HepG2 (cell line): ENCODE measurements around the gene TGM2. TPM values are rescaled to one million over a fixed set of nuclear protein-coding genes. Genes with fewer than 3 reads are reported as not detected.
A peak's percentile ranks its signal among the peaks of the same experiment; 100 is the strongest.

Source experiments
- ARNTL ChIP-seq: sonication (generic); formaldehyde crosslinking; IDR thresholded peaks from 2 replicates; pipeline ENCODE4 v1.4.0; 2020; ENCODE audit warnings: mild to moderate bottlenecking, missing genetic modification reagents
- CEBPG ChIP-seq: IDR thresholded peaks from 2 replicates; pipeline ENCODE4 v1.6.1; 2016
- CHCHD3 ChIP-seq: sonication (generic); formaldehyde crosslinking; IDR thresholded peaks from 2 replicates; pipeline ENCODE4 v1.8.0; 2022; ENCODE audit warnings: mild to moderate bottlenecking, missing genetic modification reagents, moderate library complexity
- DMAP1 ChIP-seq: IDR thresholded peaks from 2 replicates; pipeline ENCODE4 v1.6.1; 2016
- EP300 ChIP-seq, 3 experiments: sonication (generic) in 1 of 3; formaldehyde crosslinking in 1 of 3; IDR thresholded peaks; 2 replicates each; pipeline versions ENCODE4 v1.5.1 to v1.6.1; 2011 to 2020; ENCODE audit warnings: low read depth in 2 of 3, low read length in 2 of 3, borderline replicate concordance in 1 of 3, improper control_type of control experiment in 1 of 3, mild to moderate bottlenecking in 1 of 3, missing genetic modification reagents in 1 of 3, moderate library complexity in 1 of 3
- GABPA ChIP-seq, 2 experiments: IDR thresholded peaks; 2 replicates each; pipeline ENCODE4 v1.6.1; 2011 to 2016; ENCODE audit warnings: low read depth in 2 of 2, low read length in 1 of 2, missing biosample characterization in 1 of 2, missing genetic modification characterization in 1 of 2
- IRX3 ChIP-seq: sonication (generic); formaldehyde crosslinking; IDR thresholded peaks from 2 replicates; pipeline ENCODE4 v1.8.1; 2023; ENCODE audit warnings: mild to moderate bottlenecking, low read depth, missing genetic modification reagents, borderline replicate concordance
- KAT7 ChIP-seq: IDR thresholded peaks from 2 replicates; pipeline ENCODE4 v1.6.1; 2018; ENCODE audit warnings: borderline replicate concordance, missing compliant biosample characterization
- KAT8 ChIP-seq: IDR thresholded peaks from 2 replicates; pipeline ENCODE4 v1.6.1; 2016; ENCODE audit warnings: missing genetic modification reagents, missing compliant biosample characterization
- KMT2B ChIP-seq: IDR thresholded peaks from 2 replicates; pipeline ENCODE4 v1.6.1; 2016; ENCODE audit warnings: missing genetic modification reagents, missing compliant biosample characterization
- MEF2D ChIP-seq: sonication (generic); formaldehyde crosslinking; IDR thresholded peaks from 2 replicates; pipeline ENCODE4 v1.5.1; 2020; ENCODE audit warnings: mild to moderate bottlenecking, missing genetic modification reagents
- MYPOP ChIP-seq: sonication (generic); formaldehyde crosslinking; IDR thresholded peaks from 2 replicates; pipeline ENCODE4 v1.8.1; 2023; ENCODE audit warnings: mild to moderate bottlenecking, moderate library complexity, missing genetic modification reagents
- PHF8 ChIP-seq: sonication (generic); formaldehyde crosslinking; IDR thresholded peaks from 2 replicates; pipeline ENCODE4 v1.5.0; 2020; ENCODE audit warnings: missing genetic modification reagents
- PITX1 ChIP-seq: sonication (generic); formaldehyde crosslinking; IDR thresholded peaks from 2 replicates; pipeline ENCODE4 v1.5.1; 2020; ENCODE audit warnings: mild to moderate bottlenecking, missing genetic modification reagents
- PLSCR1 ChIP-seq: sonication (generic); formaldehyde crosslinking; IDR thresholded peaks from 2 replicates; pipeline ENCODE4 v1.5.0; 2020; ENCODE audit warnings: missing genetic modification reagents, mild to moderate bottlenecking, borderline replicate concordance
- PTBP1 ChIP-seq: fragments of 200-400 bp; formaldehyde crosslinking; IDR thresholded peaks from 2 replicates; pipeline ENCODE4 v1.6.1; 2018; ENCODE audit warnings: low read length, low read depth; ENCODE audit not compliant: poor library complexity, severe bottlenecking
- TARDBP ChIP-seq: sonication (generic); formaldehyde crosslinking; IDR thresholded peaks from 2 replicates; pipeline ENCODE4 v1.8.0; 2022; ENCODE audit warnings: mild to moderate bottlenecking, missing genetic modification reagents
- ZBTB4 ChIP-seq: sonication (generic); formaldehyde crosslinking; IDR thresholded peaks from 2 replicates; pipeline ENCODE4 v1.4.0; 2020; ENCODE audit warnings: missing genetic modification reagents, mild to moderate bottlenecking, borderline replicate concordance
- ZKSCAN1 ChIP-seq: fragments of 150-350 bp; IDR thresholded peaks from 2 replicates; pipeline ENCODE4 v1.6.1; 2014; ENCODE audit warnings: low read length
- ZNF224 ChIP-seq: sonication (generic); formaldehyde crosslinking; IDR thresholded peaks from 2 replicates; pipeline ENCODE4 v1.5.0; 2020; ENCODE audit warnings: mild to moderate bottlenecking, missing genetic modification reagents
- ZNF296 ChIP-seq: sonication (generic); formaldehyde crosslinking; conservative IDR thresholded peaks from 2 replicates; pipeline ENCODE4 v1.5.0; 2020; ENCODE audit warnings: mild to moderate bottlenecking, missing genetic modification reagents
- ZNF460 ChIP-seq: sonication (generic); formaldehyde crosslinking; IDR thresholded peaks from 2 replicates; pipeline ENCODE4 v1.5.1; 2020; ENCODE audit warnings: missing genetic modification reagents, mild to moderate bottlenecking, borderline replicate concordance
- ZNF550 ChIP-seq: sonication (generic); formaldehyde crosslinking; IDR thresholded peaks from 2 replicates; pipeline ENCODE4 v1.4.0; 2020; ENCODE audit warnings: mild to moderate bottlenecking, missing genetic modification reagents, borderline replicate concordance
- ZNF607 ChIP-seq: sonication (generic); formaldehyde crosslinking; IDR thresholded peaks from 2 replicates; pipeline ENCODE4 v1.5.1; 2020; ENCODE audit warnings: missing genetic modification reagents, mild to moderate bottlenecking, borderline replicate concordance
- ZNF629 ChIP-seq: sonication (generic); formaldehyde crosslinking; conservative IDR thresholded peaks from 2 replicates; pipeline ENCODE4 v1.5.0; 2020; ENCODE audit warnings: missing genetic modification reagents
- ZNF678 ChIP-seq: sonication (generic); formaldehyde crosslinking; IDR thresholded peaks from 2 replicates; pipeline ENCODE4 v1.4.0; 2020; ENCODE audit warnings: mild to moderate bottlenecking, missing genetic modification reagents
- ZNF772 ChIP-seq: sonication (generic); formaldehyde crosslinking; IDR thresholded peaks from 2 replicates; pipeline ENCODE4 v1.5.0; 2020; ENCODE audit warnings: mild to moderate bottlenecking, missing genetic modification reagents
- polyA plus RNA-seq, 8 experiments: library from polyadenylated mRNA; depleted of rRNA in 3 of 8; stranded (reverse) in 7 of 8; unstranded in 1 of 8; fragments of >200 nt; fragmentation: Illumina TruSeq in 4 of 8; extraction: Trizol in 4 of 8; gene quantifications; 2 replicates each; pipeline versions ENCODE4 v1.2.1 to v1.2.3, GENCODE V29; 2011 to 2016; ENCODE audit warnings: low read depth in 4 of 8, missing spikeins in 1 of 8, mixed read lengths in 1 of 8; ENCODE audit not compliant: insufficient read depth in 1 of 8
- total RNA-seq, 5 experiments: library from RNA; depleted of rRNA; stranded (reverse); fragments of >200 nt; fragmentation: Illumina TruSeq; extraction: Trizol; gene quantifications; 2 replicates each; pipeline ENCODE4 v1.2.3, GENCODE V29; 2016; ENCODE audit warnings: low read depth in 1 of 5

The TGM2 gene
- total and polyA plus RNA-seq, 2 of the 13 experiments (the other 11 are each of a cell fraction or from before 2014, with no cell fraction given), result 4.2 to 46.4 TPM

- TF ChIP-seq ZNF629 (CRISPR knock-in tag), result peak; percentile 73
- no peak for TF ChIP-seq ZNF550 (CRISPR knock-in tag)
- peak; percentile 97 for TF ChIP-seq ZNF607 (CRISPR knock-in tag)
- no peak for TF ChIP-seq ZNF296
- peak; percentile 64 for TF ChIP-seq PTBP1
- TF ChIP-seq IRX3 (CRISPR knock-in tag), result peak; percentile 51; the same call in 1 of the 2 replicates
- TF ChIP-seq KAT8 (CRISPR knock-in tag), result peak; percentile 90
- peak; percentile 100 for TF ChIP-seq CEBPG
- TF ChIP-seq ZNF772, result peak; percentile 97
- peak; percentile 70; the same call in 1 of the 2 replicates for TF ChIP-seq ZKSCAN1
- TF ChIP-seq GABPA (IDR thresholded peaks at IDR 0.05; ENCODE audit: low read depth, low read length), result no peak
- peak; percentile 50 for TF ChIP-seq GABPA (CRISPR knock-in tag; IDR thresholded peaks at IDR 0.05; ENCODE audit: low read depth)
- peak; percentile 63 for TF ChIP-seq PHF8 (CRISPR knock-in tag)
- TF ChIP-seq CHCHD3 (CRISPR knock-in tag), result no peak
- TF ChIP-seq ZNF460 (CRISPR knock-in tag), result no peak; the same call in 1 of the 2 replicates
- TF ChIP-seq EP300 (IDR thresholded peaks at IDR 0.05; ENCODE audit: low read depth in 2 of 2, low read length in 2 of 2), result peak; percentile 74 to 93
- TF ChIP-seq EP300 (CRISPR knock-in tag; IDR thresholded peaks at IDR 0.05; ENCODE audit: borderline replicate concordance), result peak; percentile 96
- TF ChIP-seq MEF2D (CRISPR knock-in tag), result peak; percentile 100
- TF ChIP-seq ARNTL (CRISPR knock-in tag), result peak; percentile 99
- TF ChIP-seq ZBTB4 (CRISPR knock-in tag), result no peak; the same call in 1 of the 2 replicates
- TF ChIP-seq ZNF224 (CRISPR knock-in tag), result 0 out of 2 replicates have a peak, but pooled peaks have one; percentile 90
- TF ChIP-seq DMAP1 (CRISPR knock-in tag), result peak; percentile 99
- TF ChIP-seq KAT7 (CRISPR knock-in tag), result peak; percentile 56
- TF ChIP-seq KMT2B (CRISPR knock-in tag), result peak; percentile 84
- no peak for TF ChIP-seq PLSCR1
- TF ChIP-seq ZNF678 (CRISPR knock-in tag), result no peak
- peak; percentile 100 for TF ChIP-seq TARDBP (CRISPR knock-in tag)
- no peak for TF ChIP-seq MYPOP
- peak; percentile 89 for TF ChIP-seq PITX1 (CRISPR knock-in tag)
Observed at GRCh38 chr20:38143238-38143645, 21.8 kb downstream of the TGM2 start (continued).
